Posterior cingulate gyrus (tissue), 11 donors: ENCODE results near the gene UBE2E1.
A peak's percentile ranks its signal among the peaks of the same experiment; 100 is the strongest.
"Not testable (repeated sequence)": the region's sequence is repeated elsewhere in the genome, so short reads cannot be mapped to it uniquely, and the experiment has no call there.

Source experiments
- DNase-seq, 10 donors: peaks; one replicate each; pipeline versions ENCODE4 v3.0.0 to v3.0.0-alpha.2; 2020 to 2021; ENCODE audit warnings: mixed read lengths in 3 of 10
- intact Hi-C: fragments of 100-400 bp; cut with DNase I; formaldehyde crosslinking; loops from one replicate; pipeline ENCODE4 v1.15.1; 2023

The UBE2E1 gene

DNA sequence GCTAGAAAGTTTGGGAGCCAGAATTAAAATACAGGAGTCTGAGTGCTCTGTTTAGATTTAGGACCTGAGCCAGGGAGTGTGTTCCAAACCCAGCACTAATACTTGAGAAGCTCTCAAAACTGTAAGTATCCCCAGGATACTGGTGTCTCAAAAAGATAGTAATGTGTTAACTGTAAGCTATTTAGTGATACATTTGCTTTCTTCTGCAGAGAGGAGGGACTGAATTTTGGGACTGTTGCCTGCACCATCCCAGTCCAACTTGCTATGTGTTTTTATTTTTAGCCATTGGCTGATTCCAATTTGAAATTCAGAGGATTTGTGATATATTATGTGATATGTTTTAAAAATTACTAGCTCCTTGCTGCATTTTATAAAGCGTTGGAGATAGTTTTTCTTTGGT lies 31.5 kb downstream of the UBE2E1 start:
- no peak for DNase-seq
- intact Hi-C loops = loop anchor here (10.0 kb wide), 1 partner anchor 78 kb away; the partner anchor contains the start of genes NKIRAS1 and RPL15

GRCh38 chr3:23837691-23838090 lies 31.9 kb downstream of the UBE2E1 start:
- intact Hi-C loops = loop anchor here (10.0 kb wide), 1 partner anchor 77 kb away; the partner anchor contains the start of genes NKIRAS1 and RPL15
- DNase-seq = no peak

DNA sequence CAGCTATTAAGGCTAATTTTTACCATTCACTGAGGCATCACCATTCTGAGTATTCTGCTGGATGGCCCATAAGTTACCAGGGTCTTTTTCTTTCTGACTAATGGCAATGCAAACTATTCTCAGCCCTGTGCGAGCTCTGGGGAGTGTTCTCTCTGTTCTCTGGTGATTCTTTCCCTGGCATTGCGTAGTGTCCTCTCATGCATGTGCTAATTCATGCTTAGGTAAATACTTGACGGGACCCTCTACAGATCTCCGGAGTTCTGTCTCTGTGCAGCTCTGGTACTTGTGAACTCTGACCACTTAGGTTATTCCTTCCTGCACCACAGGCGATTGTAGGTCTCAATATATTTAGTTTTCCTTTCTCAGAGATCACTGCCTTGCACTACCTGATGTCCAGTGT lies 34.8 kb downstream of the UBE2E1 start:
- intact Hi-C loops = no loop called here

DNA sequence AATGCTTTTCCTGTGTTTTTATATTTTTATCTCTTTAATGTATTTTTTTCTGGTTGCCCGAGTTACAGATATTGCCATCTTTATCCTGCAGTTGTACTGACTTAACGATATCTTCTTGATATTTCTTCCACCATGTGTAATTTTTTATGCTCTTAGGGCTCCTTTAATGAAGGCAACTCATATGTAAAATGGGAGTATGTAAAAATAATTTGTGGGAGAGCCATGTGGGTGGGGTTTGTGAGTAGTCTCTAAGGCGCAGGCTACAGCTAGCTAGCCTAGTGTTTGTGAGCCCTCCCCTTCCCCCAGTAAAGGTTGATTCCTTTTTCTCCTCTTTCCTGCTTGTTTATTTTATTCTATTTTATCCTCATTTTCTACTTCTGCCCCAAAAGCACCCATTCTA lies 38.1 kb downstream of the UBE2E1 start:
- intact Hi-C loops = no loop called here
- no peak for DNase-seq

More for the DNA sequence above, 34.8 kb downstream of the UBE2E1 start:
- DNase-seq = no peak

- intact Hi-C loops = no loop called here
- no peak for DNase-seq
Measured at GRCh38 chr3:23845326-23846216, 39.8 kb downstream of the UBE2E1 start.

DNA sequence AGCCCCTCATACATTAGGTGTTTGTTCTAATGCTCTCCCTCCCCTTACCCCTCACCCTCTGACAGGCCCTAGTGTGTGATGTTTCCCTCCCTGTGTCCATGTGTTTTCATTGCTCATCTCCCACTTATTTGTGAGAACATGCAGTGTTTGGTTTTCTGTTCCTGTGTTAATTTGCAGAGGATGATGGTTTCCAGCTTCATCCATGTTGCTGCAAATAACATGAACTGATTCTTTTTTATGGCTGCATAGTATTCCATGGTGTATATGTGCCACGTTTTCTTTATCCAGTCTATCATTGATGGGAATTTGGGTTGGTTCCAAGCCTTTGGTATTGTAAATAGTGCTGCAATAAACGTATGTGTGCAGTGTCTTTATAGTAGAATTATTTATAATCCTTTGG lies 43.7 kb downstream of the UBE2E1 start:
- intact Hi-C loops = not testable (repeated sequence)

DNA sequence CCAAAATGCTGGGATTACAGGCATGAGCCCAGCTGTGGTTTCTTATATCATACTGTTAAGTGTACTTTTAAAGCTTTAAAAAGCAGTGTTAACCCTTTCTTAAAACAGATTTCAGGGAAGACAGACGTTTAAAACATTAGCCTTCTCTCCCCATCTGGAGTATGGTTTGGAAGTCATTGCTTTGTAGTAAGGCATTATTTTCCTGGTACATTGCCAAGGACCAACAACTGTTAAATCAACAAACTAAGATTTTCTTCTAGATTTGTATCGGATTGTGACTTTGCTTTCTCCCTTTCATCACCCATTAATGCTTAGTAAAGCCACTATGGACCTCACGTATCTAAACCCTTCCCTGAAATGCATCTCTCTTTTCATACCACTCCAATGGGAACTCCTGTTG lies 50.5 kb downstream of the UBE2E1 start:
- intact Hi-C loops = no loop called here
- no peak for DNase-seq

More for the DNA sequence above, 43.7 kb downstream of the UBE2E1 start:
- not testable (repeated sequence) for DNase-seq

DNA sequence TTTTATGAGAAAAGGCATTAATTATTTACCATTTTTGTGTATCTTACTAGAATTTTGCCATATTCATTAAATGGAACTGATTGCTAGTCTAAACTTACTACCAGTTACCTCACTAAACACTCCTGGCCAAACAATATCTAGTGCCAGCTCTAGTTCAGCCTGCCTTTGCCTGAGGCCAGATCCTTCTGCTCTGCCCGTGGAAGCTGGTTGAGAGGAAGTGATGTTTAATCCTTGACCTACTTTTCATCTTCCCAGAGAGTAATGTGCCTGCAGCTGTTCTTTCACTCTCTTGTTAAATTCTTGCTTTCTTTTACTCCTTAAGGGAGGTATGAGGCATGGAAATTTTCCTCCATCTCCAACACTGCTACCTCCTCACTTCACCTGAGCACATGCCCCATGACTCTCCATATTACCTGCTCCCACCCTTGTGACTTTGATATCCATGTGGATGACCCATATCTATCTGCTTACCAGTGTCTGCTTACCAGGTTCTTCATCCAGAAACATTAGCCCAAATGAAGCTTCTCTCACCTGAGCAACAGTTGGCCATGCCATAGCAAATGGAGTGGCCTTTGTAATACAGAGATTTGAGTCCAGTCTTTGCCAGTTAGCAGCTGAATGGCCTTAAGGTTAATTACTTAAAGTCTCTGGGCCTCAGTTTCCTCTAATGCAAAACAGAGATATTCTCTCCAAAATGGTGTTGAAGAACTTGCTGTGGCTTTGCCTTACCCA lies 53.4 kb downstream of the UBE2E1 start:
- intact Hi-C loops = no loop called here
- no peak for DNase-seq

DNA sequence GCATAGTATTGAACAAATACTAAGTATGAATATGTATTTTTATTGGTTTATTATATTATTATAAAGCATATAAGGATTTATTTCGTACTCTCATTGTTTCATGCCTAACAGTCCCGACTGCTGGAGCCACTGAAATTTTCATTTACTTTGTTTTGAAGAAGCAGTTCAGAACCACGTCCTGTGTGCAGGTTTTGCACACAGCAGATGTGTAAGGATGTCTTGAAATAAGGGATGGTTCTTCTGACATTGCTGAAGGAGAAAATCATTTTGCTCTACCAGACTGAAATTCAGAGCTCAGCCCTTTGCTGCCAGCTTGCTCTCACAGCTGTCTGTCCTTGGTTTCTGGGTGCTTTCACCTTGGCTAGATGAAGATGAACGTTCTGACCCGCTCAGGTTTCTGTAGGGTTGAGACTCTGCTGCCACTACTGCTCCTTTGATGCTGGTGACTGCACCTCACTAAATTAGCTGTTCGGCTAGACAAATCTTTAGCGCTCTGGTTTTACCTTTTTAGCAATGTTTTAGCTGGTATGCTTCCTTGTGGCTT lies 54.2 kb downstream of the UBE2E1 start:
- intact Hi-C loops = no loop called here
- no peak for DNase-seq

- intact Hi-C loops = no loop called here
- no peak for DNase-seq
Measured at GRCh38 chr3:23861689-23862088, 55.9 kb downstream of the UBE2E1 start.

- no peak for DNase-seq
Measured at GRCh38 chr3:23863060-23863459, 57.3 kb downstream of the UBE2E1 start.

DNA sequence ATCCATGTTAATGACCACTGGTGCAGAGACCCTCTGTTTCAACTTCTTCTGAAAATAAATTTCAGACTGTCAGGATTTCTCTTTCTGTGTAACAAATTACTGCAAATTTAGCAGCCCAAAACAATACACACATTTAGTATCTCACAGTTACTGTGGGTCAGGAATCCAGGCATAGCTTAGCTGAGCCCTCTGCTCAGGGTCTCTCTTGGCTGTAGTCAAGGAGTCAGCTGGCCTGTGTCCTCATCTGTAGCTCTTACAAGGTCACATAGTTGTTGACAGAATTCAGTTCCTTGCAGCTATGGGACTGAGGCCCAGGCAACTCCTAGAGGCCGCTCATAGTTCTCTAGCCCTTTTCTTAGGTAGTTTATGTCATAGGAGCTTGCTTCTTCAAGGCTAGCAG lies 59.2 kb downstream of the UBE2E1 start:
- intact Hi-C loops = no loop called here
- no peak for DNase-seq

More at GRCh38 chr3:23863060-23863459, 57.3 kb downstream of the UBE2E1 start:
- intact Hi-C loops = no loop called here

- intact Hi-C loops = no loop called here
- DNase-seq = peak in 4 of 10 donors; percentile 23 to 88 (median 34)
Measured at GRCh38 chr3:23865595-23866396, 60.0 kb downstream of the UBE2E1 start.

DNA sequence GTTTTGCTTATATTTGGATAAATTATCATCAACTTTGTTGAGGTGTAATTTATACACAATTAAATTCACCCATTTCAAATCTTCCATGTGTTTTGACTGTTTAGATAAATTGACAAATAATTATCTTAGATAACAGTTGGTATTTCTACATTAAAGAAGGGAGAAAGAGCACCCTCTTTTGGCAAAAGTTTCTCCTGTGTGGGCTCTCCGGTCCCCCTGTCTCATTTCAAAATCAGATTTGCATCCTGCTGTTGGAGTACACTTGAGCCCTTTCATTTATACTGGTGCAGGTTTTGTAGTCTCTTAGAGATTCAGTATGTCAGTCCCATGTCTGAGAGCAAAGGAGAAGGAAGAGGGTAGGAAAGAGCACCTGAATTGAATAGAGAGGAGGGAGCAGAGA lies 61.6 kb downstream of the UBE2E1 start:
- intact Hi-C loops = no loop called here
- DNase-seq = no peak

DNA sequence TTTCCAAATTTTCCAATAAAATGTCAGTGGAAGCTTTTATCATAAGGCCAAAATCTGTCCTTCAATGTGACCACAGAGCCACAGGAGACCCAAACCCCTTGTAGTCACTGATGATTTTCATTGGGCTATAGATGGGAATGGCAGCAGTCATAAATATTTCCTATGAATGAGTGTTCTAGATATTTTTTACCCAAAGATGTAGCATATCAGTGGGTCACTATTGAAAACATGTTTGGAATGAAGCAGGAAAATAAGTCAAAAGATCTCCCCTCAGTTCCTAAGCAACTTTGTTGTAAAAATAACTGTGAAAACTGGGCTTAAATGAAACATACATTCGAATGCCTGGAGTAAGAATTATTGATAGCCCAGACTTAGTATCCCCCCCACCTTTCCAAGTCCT lies 62.1 kb downstream of the UBE2E1 start:
- intact Hi-C loops = no loop called here

GRCh38 chr3:23869977-23870662 lies 64.4 kb downstream of the UBE2E1 start:
- DNase-seq = no peak
- intact Hi-C loops = no loop called here

More for the DNA sequence above, 62.1 kb downstream of the UBE2E1 start:
- DNase-seq = no peak

- intact Hi-C loops, DNase-seq: not testable (repeated sequence)
Measured at GRCh38 chr3:23870663-23871043, 64.9 kb downstream of the UBE2E1 start.

DNA sequence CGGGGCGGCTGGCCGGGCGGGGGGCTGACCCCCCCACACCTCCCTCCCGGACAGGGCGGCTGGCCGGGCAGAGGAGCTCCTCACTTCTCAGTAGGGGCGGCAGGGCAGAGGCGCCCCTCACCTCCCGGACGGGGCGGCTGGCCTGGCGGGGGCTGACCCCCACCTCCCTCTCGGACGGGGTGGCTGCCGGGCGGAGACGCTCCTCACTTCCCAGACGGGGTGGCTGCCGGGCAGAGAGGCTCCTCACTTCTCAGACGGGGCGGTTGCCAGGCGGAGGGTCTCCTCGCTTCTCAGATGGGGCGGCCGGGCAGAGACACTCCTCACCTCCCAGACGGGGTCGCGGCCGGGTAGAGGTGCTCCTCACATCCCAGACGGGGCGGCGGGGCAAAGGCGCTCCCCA lies 65.6 kb downstream of the UBE2E1 start:
- DNase-seq, intact Hi-C loops: not testable (repeated sequence)

- intact Hi-C loops = no loop called here
- DNase-seq = no peak
Measured at GRCh38 chr3:23872330-23872729, 66.6 kb downstream of the UBE2E1 start.

GRCh38 chr3:23873941-23874340 lies 68.2 kb downstream of the UBE2E1 start:
- no peak for DNase-seq
- intact Hi-C loops = no loop called here
